ENCODE results near the gene AOC3. TPM values are rescaled to one million over a fixed set of nuclear protein-coding genes. Genes with fewer than 3 reads are reported as not detected.

AOC3 gene
- total and polyA plus RNA-seq, 2 of the 8 experiments (the other 6 are each of a cell fraction or from before 2014, with no cell fraction given), result 2.5 to 2.7 TPM

GRCh38 chr17:42889809-42890208 is 38.8 kb downstream of the AOC3 start (continued):
- TF ChIP-seq CHD7 (IDR thresholded peaks at IDR 0.05; ENCODE audit: insufficient replicate concordance, low read length), result no peak
- no peak for TF ChIP-seq POLR2AphosphoS5 (IDR thresholded peaks at IDR 0.05; ENCODE audit: low read depth, low read length)
- TF ChIP-seq GTF2F1 (IDR thresholded peaks at IDR 0.05; ENCODE audit: borderline replicate concordance, low read depth, low read length), result no peak
- TF ChIP-seq CBX5 (IDR thresholded peaks at IDR 0.05; ENCODE audit: low read depth, low read length), result no peak
- TF ChIP-seq POLR2A (IDR thresholded peaks at IDR 0.05; ENCODE audit: control extremely low read depth in 1 of 2, low read depth in 2 of 2, low read length in 2 of 2), result no peak
- TF ChIP-seq RXRA (IDR thresholded peaks at IDR 0.05; ENCODE audit: insufficient read depth, low read depth, low read length), result no peak
- no peak for TF ChIP-seq EP300 (IDR thresholded peaks at IDR 0.05; ENCODE audit: borderline replicate concordance in 1 of 2, low read depth in 2 of 2, low read length in 2 of 2)
- TF ChIP-seq RBBP5 (IDR thresholded peaks at IDR 0.05; ENCODE audit: borderline replicate concordance, low read depth, low read length), result no peak

All from H1 (cell line).